Neutrophil (primary cell): ENCODE data around the gene POT1.

Experiments used
- H3K27ac ChIP-seq: fragments of 200-600 bp; sonication (generic); 2 replicates; pipeline ENCODE4 v1.5.1; 2016; ENCODE audit warnings: mild to moderate bottlenecking, moderate library complexity
- H3K27me3 ChIP-seq: fragments of 200-600 bp; sonication (generic); 2 replicates; pipeline ENCODE4 v1.6.0; 2016; ENCODE audit warnings: mild to moderate bottlenecking
- H3K36me3 ChIP-seq: fragments of 200-600 bp; sonication (generic); 2 replicates; pipeline ENCODE4 v1.5.1; 2017
- H3K4me1 ChIP-seq, 2 experiments: fragments of 200-600 bp in 1 of 2; sonication (generic) in 1 of 2; 1 replicate in 1 of 2; 2 replicates in 1 of 2; pipeline versions ENCODE4 v1.5.1 to v1.6.1; 2013 to 2016; ENCODE audit warnings: low read depth in 1 of 2, low read length in 1 of 2, mild to moderate bottlenecking in 1 of 2, moderate library complexity in 1 of 2; ENCODE audit not compliant: control insufficient read depth in 1 of 2, insufficient read depth in 1 of 2
- H3K4me3 ChIP-seq, 2 experiments: fragments of 200-600 bp in 1 of 2; sonication (generic) in 1 of 2; 1 replicate in 1 of 2; 2 replicates in 1 of 2; pipeline ENCODE4 v1.5.1; 2013 to 2016; ENCODE audit warnings: low read depth in 1 of 2, low read length in 1 of 2, mild to moderate bottlenecking in 1 of 2, moderate library complexity in 1 of 2
- H3K9me3 ChIP-seq: fragments of 200-600 bp; sonication (generic); 2 replicates; pipeline ENCODE4 v1.5.1; 2016
- CTCF ChIP-seq: fragments of 200-600 bp; sonication (generic); IDR thresholded peaks from 2 replicates; pipeline ENCODE4 v1.5.1; 2016; ENCODE audit warnings: antibody characterized with exemption

The POT1 gene

GRCh38 chr7:124922200-124922599 is 7.4 kb downstream of the POT1 start:
- H3K27me3 ChIP-seq = no peaks in the 10 kb centered on the region
- no peak for TF ChIP-seq CTCF
- H3K9me3 ChIP-seq = no peaks in the 10 kb centered on the region
- no peaks in the 10 kb centered on the region for H3K4me1 ChIP-seq
- no peak overlapping the region for H3K4me3 ChIP-seq
- no peaks in the 10 kb centered on the region for H3K36me3 ChIP-seq
- no peak overlapping the region for H3K27ac ChIP-seq

DNA sequence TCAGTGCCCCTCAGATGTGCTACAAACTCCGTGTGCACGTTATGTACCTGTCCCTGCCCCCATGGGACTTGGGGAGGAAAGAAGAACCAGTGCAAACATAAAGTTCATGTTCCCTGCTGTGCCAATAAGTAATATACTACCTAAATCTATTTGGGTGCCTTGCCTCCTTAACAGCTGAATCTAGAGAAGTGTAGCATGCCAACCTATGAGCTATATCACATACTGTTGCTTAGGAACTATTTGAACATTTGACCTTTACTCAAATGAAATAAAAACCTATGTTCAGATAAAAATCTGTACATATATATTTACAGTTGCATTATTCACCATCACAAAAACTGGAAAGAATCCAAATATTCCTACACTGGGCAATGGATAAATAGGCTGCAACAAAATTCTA is 9.8 kb downstream of the POT1 start:
- no peaks in the 10 kb centered on the region for H3K4me1 ChIP-seq
- H3K4me3 ChIP-seq = no peak overlapping the region
- TF ChIP-seq CTCF = no peak
- H3K9me3 ChIP-seq = no peaks in the 10 kb centered on the region
- H3K27ac ChIP-seq = no peak overlapping the region
- H3K27me3 ChIP-seq = no peaks in the 10 kb centered on the region
- peaks cover 4% of the 10 kb centered on the region for H3K36me3 ChIP-seq

- H3K36me3 ChIP-seq = peaks cover 5% of the 10 kb centered on the region
- no peaks in the 10 kb centered on the region for H3K27me3 ChIP-seq
- H3K4me3 ChIP-seq = no peak overlapping the region
- no peak overlapping the region for H3K27ac ChIP-seq
- H3K9me3 ChIP-seq = no peaks in the 10 kb centered on the region
- no peaks in the 10 kb centered on the region for H3K4me1 ChIP-seq
- TF ChIP-seq CTCF = no peak
Measured at GRCh38 chr7:124918662-124919061, 11.0 kb downstream of the POT1 start.

GRCh38 chr7:124915242-124915641 is 14.4 kb downstream of the POT1 start:
- no peaks in the 10 kb centered on the region for H3K27me3 ChIP-seq
- H3K9me3 ChIP-seq = no peaks in the 10 kb centered on the region
- no peak overlapping the region for H3K4me3 ChIP-seq
- H3K4me1 ChIP-seq = no peaks in the 10 kb centered on the region
- TF ChIP-seq CTCF = no peak
- no peak overlapping the region for H3K27ac ChIP-seq
- H3K36me3 ChIP-seq = peaks cover 5% of the 10 kb centered on the region

DNA sequence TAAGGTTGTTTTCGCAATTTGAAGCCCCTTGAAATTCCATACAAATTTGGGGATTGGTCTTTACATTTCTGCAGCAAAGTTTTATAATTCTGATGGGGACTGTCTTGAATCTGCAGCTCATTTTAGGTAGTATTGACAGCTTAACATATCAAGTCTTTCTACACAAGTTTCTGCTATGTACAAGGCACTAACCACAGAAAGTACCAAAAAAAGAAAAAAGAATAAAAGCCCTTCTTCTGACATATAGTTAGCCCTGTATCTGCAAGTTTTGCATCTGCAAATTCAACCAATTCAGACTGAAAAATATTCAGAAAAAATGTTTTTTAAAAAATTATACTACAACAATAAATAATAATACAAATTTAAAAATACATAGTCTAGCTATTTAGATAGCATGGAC is 15.3 kb downstream of the POT1 start:
- H3K4me1 ChIP-seq = no peaks in the 10 kb centered on the region
- H3K36me3 ChIP-seq = peaks cover 5% of the 10 kb centered on the region
- no peak overlapping the region for H3K27ac ChIP-seq
- no peaks in the 10 kb centered on the region for H3K9me3 ChIP-seq
- H3K4me3 ChIP-seq = no peak overlapping the region
- no peaks in the 10 kb centered on the region for H3K27me3 ChIP-seq
- TF ChIP-seq CTCF = no peak

GRCh38 chr7:124912972-124913371 is 16.7 kb downstream of the POT1 start:
- TF ChIP-seq CTCF = no peak
- no peak overlapping the region for H3K4me3 ChIP-seq
- H3K27me3 ChIP-seq = no peaks in the 10 kb centered on the region
- H3K36me3 ChIP-seq = peaks cover 5% of the 10 kb centered on the region
- no peak overlapping the region for H3K27ac ChIP-seq
- no peaks in the 10 kb centered on the region for H3K9me3 ChIP-seq
- no peaks in the 10 kb centered on the region for H3K4me1 ChIP-seq
